NCI-H2107 treated with DMSO at 0.1 percent for 48 hours (cell line): ENCODE results near the gene THBS3.
"Not testable (repeated sequence)": the region's sequence is repeated elsewhere in the genome, so short reads cannot be mapped to it uniquely, and the experiment has no call there.

Source experiments
- DNase-seq: peaks from one replicate; lab custom pipeline; 2025; ENCODE audit not compliant: unreplicated experiment; lab: John Stamatoyannopoulos, UW

THBS3 gene

GRCh38 chr1:155207806-155208540 lies at the start of gene THBS3:
Gene THBS3, minus strand, starts transcription at chr1:155207897. Its CDS starts 21 bp downstream, at chr1:155207876.
- DNase-seq = peak; percentile 52

GRCh38 chr1:155256058-155256852 lies 48.6 kb upstream of the THBS3 start:
- DNase-seq = no peak

DNA sequence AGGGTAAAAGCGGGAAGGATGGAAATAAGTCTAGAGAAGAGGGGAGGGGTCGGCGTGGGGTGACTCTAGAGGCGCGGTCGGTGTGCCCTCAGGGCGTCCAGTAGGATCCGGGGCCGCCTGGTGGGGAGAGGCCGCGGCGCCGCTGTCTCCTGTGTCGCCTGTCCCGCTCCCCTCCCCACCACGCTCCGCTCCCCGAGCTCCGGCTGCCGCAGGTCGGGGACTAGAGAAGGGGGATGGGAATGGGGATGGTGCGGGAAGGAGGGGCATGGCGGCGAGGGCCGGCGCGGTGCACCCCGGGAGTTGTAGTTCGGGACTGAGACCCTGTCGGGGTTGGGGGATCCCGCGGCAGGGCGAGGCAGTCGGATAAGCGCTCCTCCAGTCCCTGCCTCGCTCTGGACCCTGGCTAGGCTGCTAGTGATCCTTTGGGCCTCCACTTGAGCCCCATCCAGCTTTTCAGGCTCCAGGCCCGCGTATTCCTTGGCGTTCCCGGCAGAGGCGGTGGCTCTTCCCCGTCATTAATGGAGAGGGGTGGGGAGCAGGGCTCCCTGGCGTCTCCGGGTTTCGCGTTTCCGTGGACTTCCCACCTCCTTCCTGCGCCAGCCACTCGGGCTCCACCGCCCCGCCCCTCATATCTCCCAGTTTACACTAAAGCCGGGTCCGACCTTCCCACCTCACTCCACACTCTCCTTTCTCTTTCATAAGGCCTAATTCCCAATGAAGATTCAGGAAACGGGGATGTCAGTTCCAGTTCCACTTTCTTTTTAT lies 47.7 kb upstream of the THBS3 start, which contains the start of gene ENTREP3:
Gene ENTREP3 (minus strand): TSS at position 241 of the 765 bp plus-strand sequence. CDS start 606 bp downstream, outside the sequence.
- peak; percentile 91 for DNase-seq

- no peak for DNase-seq
These were observed 47.1 kb upstream of the THBS3 start for GRCh38 chr1:155254714-155255242.

DNA sequence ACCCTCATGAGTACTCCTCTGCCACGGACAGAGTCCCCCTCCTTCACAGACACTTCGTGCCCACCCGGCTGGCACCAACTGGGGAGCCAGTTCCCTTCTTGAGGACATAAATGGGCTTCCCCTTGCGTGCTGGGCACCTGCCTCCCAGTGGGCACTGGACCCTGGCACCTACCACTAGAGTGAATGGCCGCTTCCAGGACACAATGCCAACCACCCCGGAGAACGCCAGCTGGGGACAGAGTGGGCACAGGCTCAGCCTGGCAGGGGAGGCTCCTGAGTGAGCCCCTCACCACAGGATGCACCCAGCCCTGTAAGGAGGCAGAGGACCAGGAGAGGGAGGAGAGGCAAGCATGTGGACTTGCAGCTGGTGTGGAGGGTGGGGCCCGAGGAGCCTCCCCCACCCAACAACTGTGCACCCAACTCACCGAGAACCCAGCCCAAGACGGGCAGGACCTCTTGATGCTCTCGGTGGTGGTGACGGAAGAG lies 46.6 kb upstream of the THBS3 start:
- DNase-seq = no peak

GRCh38 chr1:155253797-155254196 lies 46.1 kb upstream of the THBS3 start:
- DNase-seq = no peak

- DNase-seq = no peak
These were observed 45.5 kb upstream of the THBS3 start for GRCh38 chr1:155253208-155253607.

GRCh38 chr1:155251566-155251965 lies 43.9 kb upstream of the THBS3 start:
- no peak for DNase-seq

GRCh38 chr1:155250633-155251449 lies 43.1 kb upstream of the THBS3 start:
- peak; percentile 90 for DNase-seq

DNA sequence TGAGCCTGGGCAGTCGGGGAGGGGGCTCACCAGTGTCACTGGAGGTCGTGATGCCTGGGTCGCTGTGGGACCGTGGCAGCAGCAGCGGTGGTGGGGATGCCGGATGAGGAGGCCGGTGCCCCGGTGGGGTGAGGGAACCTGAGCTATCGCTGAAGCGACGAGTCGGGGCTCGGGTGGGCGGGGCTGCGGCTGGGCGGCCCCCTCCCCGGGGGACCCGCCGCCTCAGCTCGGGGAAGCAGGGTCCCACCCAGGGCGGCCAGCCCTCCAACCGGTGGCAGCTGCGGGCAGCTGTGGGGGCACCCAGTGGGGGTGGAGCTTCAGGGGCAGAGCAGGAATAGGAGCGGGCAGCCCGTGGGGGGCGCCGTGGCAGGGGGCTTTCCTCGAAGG lies 42.5 kb upstream of the THBS3 start:
- no peak for DNase-seq

DNA sequence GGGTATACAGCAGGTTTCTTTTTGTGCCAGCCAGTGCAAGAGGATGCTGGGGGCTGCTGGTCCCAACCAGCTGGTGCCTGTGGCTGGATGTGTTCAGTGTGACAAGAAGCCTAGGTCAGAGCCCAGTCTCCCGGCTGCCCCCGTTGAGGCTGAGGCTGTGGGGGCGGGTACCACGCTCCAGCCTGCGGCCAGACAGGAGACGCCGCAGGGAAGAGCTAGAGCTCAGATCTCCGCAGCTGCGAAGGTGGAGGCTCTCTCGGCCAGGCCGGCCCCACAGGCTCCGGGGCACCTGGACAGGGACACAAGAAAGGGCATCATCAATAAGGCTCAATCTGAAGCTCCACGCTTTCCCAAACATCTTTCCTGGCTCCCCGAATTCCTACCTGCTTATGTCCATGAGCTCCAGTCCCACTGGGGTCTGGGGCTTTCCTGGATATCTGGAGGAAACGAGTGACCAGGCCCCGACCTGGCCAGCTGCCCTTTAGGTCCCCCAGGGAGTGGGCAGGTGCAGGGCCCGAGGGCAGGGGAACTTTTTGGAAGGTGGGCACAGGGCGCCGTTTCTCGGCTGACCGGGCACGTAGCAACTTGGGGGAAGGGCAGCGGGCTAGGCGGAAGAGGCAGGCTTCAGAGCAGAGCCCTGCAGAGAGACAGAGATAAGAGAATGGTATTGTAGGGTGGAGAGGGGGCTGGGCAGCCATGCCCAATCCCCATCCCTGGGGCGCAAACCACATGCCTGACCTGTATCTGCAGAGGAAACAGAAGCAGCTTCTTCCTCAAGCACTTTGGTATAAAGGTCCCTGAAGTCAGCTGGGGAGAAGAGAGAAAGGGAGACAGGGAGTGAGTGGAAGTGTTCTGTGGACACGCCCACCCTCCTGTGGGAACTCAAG lies 40.2 kb upstream of the THBS3 start:
- no peak for DNase-seq

DNA sequence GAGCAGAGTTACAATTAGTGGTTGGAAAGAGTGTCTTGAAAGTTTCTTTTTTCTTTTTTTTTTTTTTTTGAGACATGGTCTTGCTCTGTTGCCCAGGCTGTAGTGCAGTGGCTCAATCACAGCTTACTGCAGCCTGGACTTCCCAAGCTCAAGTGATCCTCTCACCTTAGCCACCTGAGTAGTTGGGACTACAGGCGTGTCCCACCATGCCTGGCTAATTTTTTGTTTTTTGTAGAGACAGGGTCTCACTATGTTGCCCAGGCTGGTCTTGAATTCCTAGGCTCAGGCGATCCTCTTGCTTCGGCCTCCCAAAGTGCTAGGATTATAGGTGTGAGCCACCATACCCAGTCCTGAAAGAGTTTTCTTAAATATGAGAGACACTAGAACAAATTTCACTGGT lies 39.1 kb upstream of the THBS3 start:
- not testable (repeated sequence) for DNase-seq

DNA sequence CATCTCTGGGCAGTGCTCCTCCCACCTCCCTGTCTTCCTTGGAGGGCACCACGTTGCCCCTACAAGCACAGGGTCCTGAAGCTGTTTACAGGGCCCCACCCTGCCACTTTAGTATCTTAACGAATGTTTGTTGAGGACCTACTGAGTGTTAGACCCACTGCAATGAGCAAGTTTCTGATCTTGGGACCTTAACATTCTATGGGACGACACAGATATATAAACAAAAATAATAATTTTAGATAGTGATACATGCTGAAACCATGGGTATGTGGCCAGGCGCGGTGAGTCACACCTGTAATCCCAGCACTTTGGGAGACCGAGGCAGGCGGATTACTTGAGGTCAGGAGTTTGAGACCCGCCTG lies 37.4 kb upstream of the THBS3 start:
- DNase-seq = no peak

DNA sequence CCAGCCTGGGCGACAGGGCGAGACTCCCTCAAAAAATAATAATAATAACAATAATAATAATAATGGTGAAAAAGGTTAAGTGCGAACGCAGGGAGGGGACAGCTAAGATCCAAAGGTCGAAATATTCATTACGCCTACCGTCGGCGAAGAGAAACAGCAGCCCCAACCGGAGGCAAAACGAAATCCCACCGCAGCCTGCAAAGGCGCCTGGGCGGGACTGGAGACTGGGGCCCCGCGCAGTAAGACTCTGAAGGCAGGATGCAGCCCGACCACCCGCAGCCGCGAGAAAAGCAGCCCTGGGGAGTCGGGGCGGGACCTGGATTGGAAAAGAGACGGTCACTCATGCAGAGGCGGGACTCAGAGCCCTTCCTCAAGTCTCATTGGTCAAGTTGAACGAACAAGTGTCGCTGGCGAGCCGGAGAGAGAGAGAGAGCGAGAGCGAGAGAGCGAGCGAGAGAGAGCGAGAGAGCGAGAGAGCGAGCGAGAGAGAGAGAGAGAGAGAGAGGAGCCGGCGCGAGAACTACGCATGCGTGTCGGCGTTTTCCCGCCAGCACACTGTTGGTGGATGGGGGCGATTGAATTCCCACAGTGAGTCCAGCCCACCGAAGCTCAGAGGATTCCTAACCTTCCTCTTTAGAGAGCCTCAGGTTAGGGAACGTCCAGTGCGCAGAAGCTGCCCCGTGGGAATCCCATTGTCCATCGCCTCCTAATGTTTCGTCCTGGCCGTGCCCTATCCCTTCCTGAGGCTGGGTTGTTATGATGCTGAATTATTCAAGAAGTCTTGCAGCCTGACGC lies 36.9 kb upstream of the THBS3 start:
- peak; percentile 99 for DNase-seq

DNA sequence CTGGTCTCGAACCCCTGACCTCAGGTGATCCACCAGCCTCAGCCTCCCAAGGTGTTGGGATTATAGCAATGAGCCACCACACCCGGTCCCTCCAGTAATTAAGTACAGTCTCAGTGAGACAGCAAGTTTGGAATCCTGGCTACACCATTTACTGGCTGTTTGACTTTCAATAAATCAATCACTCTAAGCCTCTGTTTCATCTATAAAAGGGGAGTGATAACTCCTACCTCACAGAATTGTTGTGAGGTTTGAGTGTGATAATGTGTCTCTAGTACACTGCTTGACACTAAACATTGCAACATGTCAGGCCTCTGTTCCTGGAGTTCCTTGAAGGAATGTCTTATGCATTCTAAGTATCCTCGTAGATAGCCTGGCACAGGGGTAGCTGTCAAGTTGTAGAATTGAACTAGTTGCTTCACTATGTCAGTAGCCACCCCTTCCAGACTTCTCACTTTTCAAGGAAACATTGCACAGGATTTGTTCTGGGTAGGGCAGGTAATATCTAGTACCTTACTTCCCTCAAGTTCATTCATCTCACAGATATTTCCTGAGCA lies 35.2 kb upstream of the THBS3 start:
- no peak for DNase-seq

- no peak for DNase-seq
These were observed 34.2 kb upstream of the THBS3 start for GRCh38 chr1:155241841-155242264.

- DNase-seq = peak; percentile 79
These were observed 33.5 kb upstream of the THBS3 start for GRCh38 chr1:155241069-155241679.

DNA sequence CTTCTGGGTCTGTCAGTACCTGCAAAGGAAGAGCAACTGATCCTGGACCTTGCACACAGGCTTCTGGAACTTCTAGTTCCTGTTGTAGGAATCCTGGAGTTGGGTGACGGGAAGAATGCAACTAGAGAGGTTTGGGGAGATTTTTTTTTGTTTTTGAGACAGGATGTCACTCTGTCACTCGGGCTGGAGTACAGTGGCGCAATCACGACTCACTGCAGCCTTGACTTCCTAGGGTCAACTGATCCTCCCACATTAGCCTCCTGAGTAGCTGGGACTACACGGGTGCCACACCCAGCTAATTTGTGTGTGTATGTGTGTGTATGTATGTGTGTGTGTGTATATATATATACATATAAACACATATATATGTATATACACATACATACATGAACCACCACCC lies 28.8 kb upstream of the THBS3 start:
- DNase-seq = no peak
